Measurements from ENCODE around the gene STRAP. TPM values are rescaled to one million over a fixed set of nuclear protein-coding genes. Genes with fewer than 3 reads are reported as not detected.

The STRAP gene
- total and polyA plus RNA-seq, 2 of the 13 experiments (the other 11 are each of a cell fraction or from before 2014, with no cell fraction given): 66.9 to 118 TPM

DNA sequence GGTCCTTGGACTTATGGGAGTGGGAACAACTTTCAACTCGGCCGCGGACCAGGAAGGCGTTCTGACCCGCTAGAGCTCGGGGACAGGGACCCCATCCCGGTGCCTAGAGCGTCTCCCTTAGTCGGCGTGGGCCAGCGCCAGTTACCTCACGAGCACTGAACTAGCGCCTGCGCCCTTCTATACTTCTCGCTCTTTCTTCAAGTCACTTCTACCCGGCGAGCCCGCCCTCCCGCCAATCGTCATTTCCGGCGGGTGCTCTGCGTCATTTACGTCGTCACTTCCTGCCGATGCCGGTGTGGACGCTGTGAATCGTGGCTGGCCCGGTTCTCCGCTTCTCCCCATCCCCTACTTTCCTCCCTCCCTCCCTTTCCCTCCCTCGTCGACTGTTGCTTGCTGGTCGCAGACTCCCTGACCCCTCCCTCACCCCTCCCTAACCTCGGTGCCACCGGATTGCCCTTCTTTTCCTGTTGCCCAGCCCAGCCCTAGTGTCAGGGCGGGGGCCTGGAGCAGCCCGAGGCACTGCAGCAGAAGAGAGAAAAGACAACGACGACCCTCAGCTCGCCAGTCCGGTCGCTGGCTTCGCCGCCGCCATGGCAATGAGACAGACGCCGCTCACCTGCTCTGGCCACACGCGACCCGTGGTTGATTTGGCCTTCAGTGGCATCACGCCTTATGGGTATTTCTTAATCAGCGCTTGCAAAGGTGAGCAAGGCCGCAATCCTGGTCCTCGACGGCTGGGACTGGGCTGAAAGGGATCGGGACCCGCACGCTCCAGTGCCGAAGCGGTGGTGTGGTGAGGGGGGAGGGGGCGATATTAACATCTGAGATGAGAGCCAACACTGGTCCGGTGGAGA is at the start of gene STRAP (continued):
- no peak for TF ChIP-seq SP1 (IDR thresholded peaks at IDR 0.05)
- TF ChIP-seq SP1 (CRISPR knock-in tag; IDR thresholded peaks at IDR 0.05): 0 out of 2 replicates have a peak, but pooled peaks have one; percentile 31
- TF ChIP-seq ZNF788 (CRISPR knock-in tag; IDR thresholded peaks at IDR 0.05; ENCODE audit: borderline replicate concordance): peak; percentile 90; the same call in 1 of the 2 replicates
- TF ChIP-seq ZNF24 (IDR thresholded peaks at IDR 0.05): no peak
- TF ChIP-seq, protein P1, sequence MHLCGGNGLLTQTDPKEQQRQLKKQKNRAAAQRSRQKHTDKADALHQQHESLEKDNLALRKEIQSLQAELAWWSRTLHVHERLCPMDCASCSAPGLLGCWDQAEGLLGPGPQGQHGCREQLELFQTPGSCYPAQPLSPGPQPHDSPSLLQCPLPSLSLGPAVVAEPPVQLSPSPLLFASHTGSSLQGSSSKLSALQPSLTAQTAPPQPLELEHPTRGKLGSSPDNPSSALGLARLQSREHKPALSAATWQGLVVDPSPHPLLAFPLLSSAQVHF (CRISPR knock-in tag; IDR thresholded peaks at IDR 0.05): no peak
- peak; percentile 45; the same call in 1 of the 2 replicates for TF ChIP-seq MEF2D (CRISPR knock-in tag; IDR thresholded peaks at IDR 0.05)
- TF ChIP-seq ZNF792 (CRISPR knock-in tag; IDR thresholded peaks at IDR 0.05): peak; percentile 64; the same call in 1 of the 2 replicates
- TF ChIP-seq, protein P2, sequence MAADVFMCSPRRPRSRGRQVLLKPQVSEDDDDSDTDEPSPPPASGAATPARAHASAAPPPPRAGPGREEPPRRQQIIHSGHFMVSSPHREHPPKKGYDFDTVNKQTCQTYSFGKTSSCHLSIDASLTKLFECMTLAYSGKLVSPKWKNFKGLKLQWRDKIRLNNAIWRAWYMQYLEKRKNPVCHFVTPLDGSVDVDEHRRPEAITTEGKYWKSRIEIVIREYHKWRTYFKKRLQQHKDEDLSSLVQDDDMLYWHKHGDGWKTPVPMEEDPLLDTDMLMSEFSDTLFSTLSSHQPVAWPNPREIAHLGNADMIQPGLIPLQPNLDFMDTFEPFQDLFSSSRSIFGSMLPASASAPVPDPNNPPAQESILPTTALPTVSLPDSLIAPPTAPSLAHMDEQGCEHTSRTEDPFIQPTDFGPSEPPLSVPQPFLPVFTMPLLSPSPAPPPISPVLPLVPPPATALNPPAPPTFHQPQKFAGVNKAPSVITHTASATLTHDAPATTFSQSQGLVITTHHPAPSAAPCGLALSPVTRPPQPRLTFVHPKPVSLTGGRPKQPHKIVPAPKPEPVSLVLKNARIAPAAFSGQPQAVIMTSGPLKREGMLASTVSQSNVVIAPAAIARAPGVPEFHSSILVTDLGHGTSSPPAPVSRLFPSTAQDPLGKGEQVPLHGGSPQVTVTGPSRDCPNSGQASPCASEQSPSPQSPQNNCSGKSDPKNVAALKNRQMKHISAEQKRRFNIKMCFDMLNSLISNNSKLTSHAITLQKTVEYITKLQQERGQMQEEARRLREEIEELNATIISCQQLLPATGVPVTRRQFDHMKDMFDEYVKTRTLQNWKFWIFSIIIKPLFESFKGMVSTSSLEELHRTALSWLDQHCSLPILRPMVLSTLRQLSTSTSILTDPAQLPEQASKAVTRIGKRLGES (CRISPR knock-in tag; IDR thresholded peaks at IDR 0.05; ENCODE audit: borderline replicate concordance): no peak
- no peak for TF ChIP-seq DPF2 (CRISPR knock-in tag; IDR thresholded peaks at IDR 0.05; ENCODE audit: borderline replicate concordance, low read depth)
- TF ChIP-seq ZNF775 (CRISPR knock-in tag; IDR thresholded peaks at IDR 0.05; ENCODE audit: borderline replicate concordance): no peak
- no peak for TF ChIP-seq KAT2B (IDR thresholded peaks at IDR 0.05; ENCODE audit: borderline replicate concordance, low read depth, low read length)
- TF ChIP-seq, protein P3, sequence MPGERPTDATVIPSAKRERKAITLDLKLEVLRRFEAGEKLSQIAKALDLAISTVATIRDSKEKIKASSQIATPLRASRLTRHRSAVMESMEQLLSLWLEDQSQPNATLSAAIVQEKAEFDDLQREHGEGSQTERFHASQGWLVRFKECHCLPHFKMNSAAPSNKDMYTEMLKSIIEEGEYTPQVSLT (CRISPR knock-in tag; IDR thresholded peaks at IDR 0.05; ENCODE audit: borderline replicate concordance, low read depth): peak; percentile 30; the same call in 1 of the 2 replicates
- TF ChIP-seq SIX1 (CRISPR knock-in tag; IDR thresholded peaks at IDR 0.05; ENCODE audit: borderline replicate concordance): no peak
- TF ChIP-seq, protein P4, sequence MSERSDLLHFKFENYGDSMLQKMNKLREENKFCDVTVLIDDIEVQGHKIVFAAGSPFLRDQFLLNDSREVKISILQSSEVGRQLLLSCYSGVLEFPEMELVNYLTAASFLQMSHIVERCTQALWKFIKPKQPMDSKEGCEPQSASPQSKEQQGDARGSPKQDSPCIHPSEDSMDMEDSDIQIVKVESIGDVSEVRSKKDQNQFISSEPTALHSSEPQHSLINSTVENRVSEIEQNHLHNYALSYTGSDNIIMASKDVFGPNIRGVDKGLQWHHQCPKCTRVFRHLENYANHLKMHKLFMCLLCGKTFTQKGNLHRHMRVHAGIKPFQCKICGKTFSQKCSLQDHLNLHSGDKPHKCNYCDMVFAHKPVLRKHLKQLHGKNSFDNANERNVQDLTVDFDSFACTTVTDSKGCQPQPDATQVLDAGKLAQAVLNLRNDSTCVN (CRISPR knock-in tag; IDR thresholded peaks at IDR 0.05; ENCODE audit: borderline replicate concordance): peak; percentile 53; the same call in 1 of the 2 replicates
- TF ChIP-seq FOXJ3 (CRISPR knock-in tag; IDR thresholded peaks at IDR 0.05; ENCODE audit: borderline replicate concordance): peak; percentile 65; the same call in 1 of the 2 replicates
- 0 out of 2 replicates have a peak, but pooled peaks have one; percentile 11 for TF ChIP-seq NFYC (CRISPR knock-in tag; IDR thresholded peaks at IDR 0.05)
- no peak for TF ChIP-seq EZH2 (conservative IDR thresholded peaks at IDR 0.05; ENCODE audit: low read depth, low read length)
- peak; percentile 89 for TF ChIP-seq THAP11 (CRISPR knock-in tag; IDR thresholded peaks at IDR 0.05)
- peak; percentile 80 for TF ChIP-seq ZBTB38 (CRISPR knock-in tag; IDR thresholded peaks at IDR 0.05)
- peak; percentile 63; the same call in 1 of the 2 replicates for TF ChIP-seq RFXAP (CRISPR knock-in tag; IDR thresholded peaks at IDR 0.05; ENCODE audit: borderline replicate concordance)
- TF ChIP-seq, protein P5, sequence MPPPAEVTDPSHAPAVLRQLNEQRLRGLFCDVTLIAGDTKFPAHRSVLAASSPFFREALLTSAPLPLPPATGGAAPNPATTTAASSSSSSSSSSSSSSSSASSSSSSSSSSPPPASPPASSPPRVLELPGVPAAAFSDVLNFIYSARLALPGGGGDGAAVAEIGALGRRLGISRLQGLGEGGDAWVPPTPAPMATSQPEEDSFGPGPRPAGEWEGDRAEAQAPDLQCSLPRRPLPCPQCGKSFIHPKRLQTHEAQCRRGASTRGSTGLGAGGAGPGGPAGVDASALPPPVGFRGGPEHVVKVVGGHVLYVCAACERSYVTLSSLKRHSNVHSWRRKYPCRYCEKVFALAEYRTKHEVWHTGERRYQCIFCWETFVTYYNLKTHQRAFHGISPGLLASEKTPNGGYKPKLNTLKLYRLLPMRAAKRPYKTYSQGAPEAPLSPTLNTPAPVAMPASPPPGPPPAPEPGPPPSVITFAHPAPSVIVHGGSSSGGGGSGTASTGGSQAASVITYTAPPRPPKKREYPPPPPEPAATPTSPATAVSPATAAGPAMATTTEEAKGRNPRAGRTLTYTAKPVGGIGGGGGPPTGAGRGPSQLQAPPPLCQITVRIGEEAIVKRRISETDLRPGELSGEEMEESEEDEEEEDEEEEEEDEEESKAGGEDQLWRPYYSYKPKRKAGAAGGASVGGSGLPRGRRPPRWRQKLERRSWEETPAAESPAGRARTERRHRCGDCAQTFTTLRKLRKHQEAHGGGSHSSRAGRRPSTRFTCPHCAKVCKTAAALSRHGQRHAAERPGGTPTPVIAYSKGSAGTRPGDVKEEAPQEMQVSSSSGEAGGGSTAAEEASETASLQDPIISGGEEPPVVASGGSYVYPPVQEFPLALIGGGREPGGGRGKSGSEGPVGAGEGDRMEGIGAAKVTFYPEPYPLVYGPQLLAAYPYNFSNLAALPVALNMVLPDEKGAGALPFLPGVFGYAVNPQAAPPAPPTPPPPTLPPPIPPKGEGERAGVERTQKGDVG (CRISPR knock-in tag; IDR thresholded peaks at IDR 0.05; ENCODE audit: borderline replicate concordance): no peak

Data from HepG2 (cell line).